COR-L47 (cell line): ENCODE measurements around the gene MARVELD3.

Source experiments
- DNase-seq: peaks from one replicate; lab custom pipeline; 2025; lab: John Stamatoyannopoulos, UW

Gene MARVELD3

GRCh38 chr16:71622088-71622487 is 3.9 kb upstream of the MARVELD3 start:
- DNase-seq, result no peak

- no peak for DNase-seq
These were observed 2.4 kb upstream of the MARVELD3 start for GRCh38 chr16:71623597-71623996.

GRCh38 chr16:71625113-71625850 is 702 bp upstream of the MARVELD3 start:
- no peak for DNase-seq

- DNase-seq, result no peak
These were observed 852 bp downstream of the MARVELD3 start for GRCh38 chr16:71626858-71627213.

- DNase-seq, result no peak
These were observed 1.8 kb downstream of the MARVELD3 start for GRCh38 chr16:71627731-71628181.

GRCh38 chr16:71628810-71629209 is 2.8 kb downstream of the MARVELD3 start:
- DNase-seq, result no peak

GRCh38 chr16:71629278-71630016 is 3.5 kb downstream of the MARVELD3 start:
- DNase-seq, result peak; percentile 15

- no peak for DNase-seq
These were observed 4.8 kb downstream of the MARVELD3 start for GRCh38 chr16:71630808-71631207.

GRCh38 chr16:71631776-71632175 is 5.8 kb downstream of the MARVELD3 start:
- DNase-seq, result no peak

- no peak for DNase-seq
These were observed 9.6 kb downstream of the MARVELD3 start for GRCh38 chr16:71635632-71636031.

GRCh38 chr16:71637398-71637797 is 11.4 kb downstream of the MARVELD3 start:
- DNase-seq, result no peak

- DNase-seq, result peak; percentile 43
These were observed 19.5 kb downstream of the MARVELD3 start for GRCh38 chr16:71645450-71645849.

- DNase-seq, result no peak
These were observed 21.4 kb downstream of the MARVELD3 start for GRCh38 chr16:71647391-71647790.

- no peak for DNase-seq
These were observed 22.2 kb downstream of the MARVELD3 start for GRCh38 chr16:71648162-71648561.

- DNase-seq, result no peak
These were observed 22.9 kb downstream of the MARVELD3 start for GRCh38 chr16:71648921-71649320.

- no peak for DNase-seq
These were observed 23.7 kb downstream of the MARVELD3 start for GRCh38 chr16:71649704-71650103.

- DNase-seq, result no peak
These were observed 32.8 kb downstream of the MARVELD3 start for GRCh38 chr16:71658771-71659170.

- DNase-seq, result no peak
These were observed 33.5 kb downstream of the MARVELD3 start for GRCh38 chr16:71659471-71659870.

GRCh38 chr16:71666264-71666663 is 40.3 kb downstream of the MARVELD3 start:
- no peak for DNase-seq

- DNase-seq, result no peak
These were observed 41.1 kb downstream of the MARVELD3 start for GRCh38 chr16:71666928-71667707.

- no peak for DNase-seq
These were observed 44.0 kb downstream of the MARVELD3 start for GRCh38 chr16:71669926-71670536.

GRCh38 chr16:71670537-71670936 is 44.6 kb downstream of the MARVELD3 start:
- no peak for DNase-seq
